Vagina (tissue), 2 donors: ENCODE measurements around the gene ACOX3.

Source experiments
- POLR2A ChIP-seq, 2 donors: fragments of 450-650 bp; IDR thresholded peaks; one replicate each; pipeline ENCODE4 v1.6.1; 2017; ENCODE audit warnings: antibody characterized with exemption in 2 of 2, mild to moderate bottlenecking in 2 of 2, moderate library complexity in 2 of 2
- POLR2AphosphoS5 ChIP-seq, 2 donors: sonication (generic); formaldehyde crosslinking; IDR thresholded peaks; one replicate each; pipeline ENCODE4 v1.9.0; 2017; ENCODE audit warnings: antibody characterized with exemption in 2 of 2, mild to moderate bottlenecking in 2 of 2, low read depth in 1 of 2; ENCODE audit not compliant: insufficient read depth in 1 of 2
- TF ChIP-seq, protein P1 (sequence below), 3 experiments: fragments of 450-650 bp in 2 of 3; fragments of 200-600 bp in 1 of 3; sonication (generic) in 1 of 3; IDR thresholded peaks; one replicate each; pipeline ENCODE4 v1.5.1; 2017 to 2019; ENCODE audit warnings: antibody characterized with exemption in 3 of 3, mild to moderate bottlenecking in 2 of 3, moderate library complexity in 2 of 3

DNA sequence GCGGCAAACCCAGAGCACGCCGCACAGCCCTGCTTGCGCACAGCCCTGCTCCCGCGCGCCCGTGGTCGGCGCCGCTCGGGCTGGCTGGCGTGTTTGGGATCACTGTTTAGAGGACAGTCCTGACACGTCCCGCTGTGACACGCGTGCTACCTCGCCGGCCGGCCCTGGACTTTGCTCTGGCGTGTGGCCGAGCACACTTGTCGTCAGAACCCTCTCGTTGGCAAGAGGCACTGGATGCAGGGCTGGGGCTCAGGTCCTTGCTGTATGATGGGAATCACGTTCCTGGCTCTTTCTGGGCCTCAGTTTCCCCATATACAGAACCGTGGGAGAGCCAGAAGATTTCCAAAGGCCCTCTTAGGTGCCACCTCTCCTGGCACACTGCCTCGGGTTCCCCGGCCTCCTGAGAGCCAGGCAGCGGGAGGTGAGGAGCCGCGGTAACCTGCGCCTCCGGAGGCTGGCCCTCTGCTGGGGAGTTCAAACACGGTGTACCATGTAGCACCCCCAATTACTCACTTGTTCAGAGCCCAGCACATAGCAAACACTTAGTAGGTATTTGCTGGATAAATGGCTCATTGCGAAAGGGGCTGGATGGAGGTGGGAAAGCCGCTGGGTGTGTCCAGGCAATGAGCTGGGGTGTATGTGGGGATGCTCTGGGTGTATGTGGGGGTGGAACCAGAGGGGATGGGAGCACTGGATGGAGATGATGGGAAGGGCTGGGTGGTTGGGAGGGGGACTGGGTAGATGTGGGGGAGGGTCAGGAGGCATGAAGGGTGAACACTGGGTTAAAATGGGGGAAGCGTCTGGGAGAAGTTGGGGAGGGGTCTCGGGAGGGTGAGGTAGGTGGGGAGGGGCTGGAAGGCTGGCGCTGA lies 94.3 kb downstream of the ACOX3 start:
- no peak for TF ChIP-seq POLR2AphosphoS5 (IDR thresholded peaks at IDR 0.05; ENCODE audit: insufficient read depth in 1 of 2, low read depth in 1 of 2)
- TF ChIP-seq, protein P1, sequence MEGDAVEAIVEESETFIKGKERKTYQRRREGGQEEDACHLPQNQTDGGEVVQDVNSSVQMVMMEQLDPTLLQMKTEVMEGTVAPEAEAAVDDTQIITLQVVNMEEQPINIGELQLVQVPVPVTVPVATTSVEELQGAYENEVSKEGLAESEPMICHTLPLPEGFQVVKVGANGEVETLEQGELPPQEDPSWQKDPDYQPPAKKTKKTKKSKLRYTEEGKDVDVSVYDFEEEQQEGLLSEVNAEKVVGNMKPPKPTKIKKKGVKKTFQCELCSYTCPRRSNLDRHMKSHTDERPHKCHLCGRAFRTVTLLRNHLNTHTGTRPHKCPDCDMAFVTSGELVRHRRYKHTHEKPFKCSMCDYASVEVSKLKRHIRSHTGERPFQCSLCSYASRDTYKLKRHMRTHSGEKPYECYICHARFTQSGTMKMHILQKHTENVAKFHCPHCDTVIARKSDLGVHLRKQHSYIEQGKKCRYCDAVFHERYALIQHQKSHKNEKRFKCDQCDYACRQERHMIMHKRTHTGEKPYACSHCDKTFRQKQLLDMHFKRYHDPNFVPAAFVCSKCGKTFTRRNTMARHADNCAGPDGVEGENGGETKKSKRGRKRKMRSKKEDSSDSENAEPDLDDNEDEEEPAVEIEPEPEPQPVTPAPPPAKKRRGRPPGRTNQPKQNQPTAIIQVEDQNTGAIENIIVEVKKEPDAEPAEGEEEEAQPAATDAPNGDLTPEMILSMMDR (IDR thresholded peaks at IDR 0.05) = no peak
- no peak for TF ChIP-seq POLR2A (IDR thresholded peaks at IDR 0.05)
